Measurements from ENCODE around the gene PRKAR2A.

PRKAR2A gene

GRCh38 chr3:48858709-48859108 lies 11.0 kb upstream of the PRKAR2A start:
- no peaks in the 10 kb centered on the region for H3K79me2 ChIP-seq (ENCODE audit: insufficient read depth, low read length)
- no peaks in the 10 kb centered on the region for H3K36me3 ChIP-seq (ENCODE audit: insufficient read depth, low read length)
- TF ChIP-seq EZH2phosphoT487 (IDR thresholded peaks at IDR 0.05; ENCODE audit: borderline replicate concordance) (no peak), CTCF (conservative IDR thresholded peaks at IDR 0.05; ENCODE audit: low read length) (no peak)

DNA sequence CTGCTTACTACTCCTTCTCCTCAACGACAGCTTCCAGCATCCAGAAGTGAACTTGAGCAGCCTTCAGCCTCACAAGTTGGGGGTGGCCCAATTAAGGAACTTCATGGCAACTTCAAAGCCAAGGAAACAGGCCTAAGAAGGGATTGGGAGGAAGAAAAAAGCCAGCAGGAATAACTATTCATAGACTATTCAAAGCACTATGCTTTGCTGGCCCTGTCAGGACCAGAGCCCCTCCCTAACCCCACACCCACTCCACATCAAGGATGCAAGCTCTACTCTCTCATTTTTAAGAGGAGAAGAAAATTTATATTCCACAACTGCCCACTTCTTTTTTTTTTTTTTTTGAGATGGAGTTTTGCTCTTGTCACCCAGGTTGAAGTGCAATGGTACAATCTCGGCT lies 10.0 kb upstream of the PRKAR2A start:
- H3K4me2 ChIP-seq (ENCODE audit: low read depth, low read length, poor library complexity, severe bottlenecking), result no peak overlapping the region
- no peaks in the 10 kb centered on the region for H3K79me2 ChIP-seq (ENCODE audit: insufficient read depth, low read length)
- H3K36me3 ChIP-seq (ENCODE audit: insufficient read depth, low read length), result no peaks in the 10 kb centered on the region
- peaks cover 12% of the 10 kb centered on the region for H3K4me1 ChIP-seq (ENCODE audit: insufficient read depth, low read length, poor library complexity, severe bottlenecking)
- H2AFZ ChIP-seq (ENCODE audit: low read length), result no peak overlapping the region
- H3K9ac ChIP-seq (ENCODE audit: low read depth, low read length, poor library complexity, severe bottlenecking), result no peak overlapping the region
- H4K20me1 ChIP-seq (ENCODE audit: insufficient read depth, low read length, poor library complexity, severe bottlenecking), result no peaks in the 10 kb centered on the region
- TF ChIP-seq CTCF (conservative IDR thresholded peaks at IDR 0.05; ENCODE audit: low read length) (no peak), EZH2phosphoT487 (IDR thresholded peaks at IDR 0.05; ENCODE audit: borderline replicate concordance) (no peak)
- no peaks in the 10 kb centered on the region for H3F3A ChIP-seq (ENCODE audit: low read depth)
- no peaks in the 10 kb centered on the region for H3K9me3 ChIP-seq (ENCODE audit: insufficient read depth, low read depth, low read length)
- H3K4me3 ChIP-seq (ENCODE audit: low read length, poor library complexity, severe bottlenecking), result no peak overlapping the region
- H3K9me2 ChIP-seq (replicated peaks; ENCODE audit: low read depth, low read length), result no peaks in the 10 kb centered on the region
- no peaks in the 10 kb centered on the region for H3K27me3 ChIP-seq (ENCODE audit: insufficient read depth, low read length, poor library complexity, severe bottlenecking)

More at GRCh38 chr3:48858709-48859108, 11.0 kb upstream of the PRKAR2A start:
- H3K4me2 ChIP-seq (ENCODE audit: low read depth, low read length, poor library complexity, severe bottlenecking), result no peak overlapping the region
- H3F3A ChIP-seq (ENCODE audit: low read depth), result no peaks in the 10 kb centered on the region
- H4K20me1 ChIP-seq (ENCODE audit: insufficient read depth, low read length, poor library complexity, severe bottlenecking), result no peaks in the 10 kb centered on the region
- H3K27me3 ChIP-seq (ENCODE audit: insufficient read depth, low read length, poor library complexity, severe bottlenecking), result no peaks in the 10 kb centered on the region
- H3K4me1 ChIP-seq (ENCODE audit: insufficient read depth, low read length, poor library complexity, severe bottlenecking), result peaks cover 12% of the 10 kb centered on the region
- H3K9me3 ChIP-seq (ENCODE audit: insufficient read depth, low read depth, low read length), result no peaks in the 10 kb centered on the region
- H3K9me2 ChIP-seq (replicated peaks; ENCODE audit: low read depth, low read length), result no peaks in the 10 kb centered on the region
- no peak overlapping the region for H3K4me3 ChIP-seq (ENCODE audit: low read length, poor library complexity, severe bottlenecking)
- no peak overlapping the region for H2AFZ ChIP-seq (ENCODE audit: low read length)
- H3K9ac ChIP-seq (ENCODE audit: low read depth, low read length, poor library complexity, severe bottlenecking), result no peak overlapping the region

- Histone ChIP-seq H3K4me2 (ENCODE audit: low read depth, low read length, poor library complexity, severe bottlenecking) (peak overlapping the region; percentile 32), H4K20me1 (ENCODE audit: insufficient read depth, low read length, poor library complexity, severe bottlenecking) (no peaks in the 10 kb centered on the region), H3K36me3 (ENCODE audit: insufficient read depth, low read length) (no peaks in the 10 kb centered on the region), H3K79me2 (ENCODE audit: insufficient read depth, low read length) (no peaks in the 10 kb centered on the region), H3F3A (ENCODE audit: low read depth) (no peaks in the 10 kb centered on the region), H3K9ac (ENCODE audit: low read depth, low read length, poor library complexity, severe bottlenecking) (peak overlapping the region; percentile 42), H3K9me3 (ENCODE audit: insufficient read depth, low read depth, low read length) (no peaks in the 10 kb centered on the region), H3K27me3 (ENCODE audit: insufficient read depth, low read length, poor library complexity, severe bottlenecking) (no peaks in the 10 kb centered on the region), H3K4me3 (ENCODE audit: low read length, poor library complexity, severe bottlenecking) (no peak overlapping the region), H3K4me1 (ENCODE audit: insufficient read depth, low read length, poor library complexity, severe bottlenecking) (peaks cover 12% of the 10 kb centered on the region), H2AFZ (ENCODE audit: low read length) (peak overlapping the region; percentile 24; the same call in 1 of the 2 replicates), H3K9me2 (replicated peaks; ENCODE audit: low read depth, low read length) (no peaks in the 10 kb centered on the region)
- no peak; the same call in 1 of the 2 replicates for TF ChIP-seq CTCF (conservative IDR thresholded peaks at IDR 0.05; ENCODE audit: low read length)
Observed at GRCh38 chr3:48856469-48856868, 8.8 kb upstream of the PRKAR2A start.
